HFF-Myc (cell line): ENCODE measurements around the gene TYROBP.
"Not testable (repeated sequence)": the region's sequence is repeated elsewhere in the genome, so short reads cannot be mapped to it uniquely, and the experiment has no call there.

Experiments
- DNase-seq: peaks from one replicate; pipeline ENCODE4 v3.0.0-alpha.2; 2011; ENCODE audit warnings: low read depth; ENCODE audit errors: extremely low read depth
- H3K4me3 ChIP-seq: replicated peaks from 2 replicates; pipeline ENCODE4 v1.5.1; 2011; ENCODE audit warnings: low read depth, mild to moderate bottlenecking, control low read depth, low read length
- CTCF ChIP-seq: IDR thresholded peaks from 2 replicates; pipeline ENCODE4 v1.5.1; 2012; ENCODE audit warnings: mild to moderate bottlenecking, low read depth, low read length, control low read depth; ENCODE audit errors: missing control alignments

Gene TYROBP

GRCh38 chr19:35908010-35908441, at the start of gene TYROBP:
Gene TYROBP (minus strand): TSS chr19:35908295. CDS start chr19:35908228, 67 bp downstream.
- DNase-seq = no peak
- no peak for TF ChIP-seq CTCF
- H3K4me3 ChIP-seq = no peak within 1 kb of the TSS

- H3K4me3 ChIP-seq, DNase-seq: not testable (repeated sequence)
Measured at GRCh38 chr19:35957411-35957810, 49.3 kb upstream of the TYROBP start.

- no peak for TF ChIP-seq CTCF
- no peak for DNase-seq
- H3K4me3 ChIP-seq = no peak overlapping the region
Measured at GRCh38 chr19:35955881-35956634, 48.0 kb upstream of the TYROBP start.

GRCh38 chr19:35949131-35949530, 41.0 kb upstream of the TYROBP start:
- no peak overlapping the region for H3K4me3 ChIP-seq
- DNase-seq = no peak
- no peak for TF ChIP-seq CTCF

GRCh38 chr19:35946203-35946602, 38.1 kb upstream of the TYROBP start:
- TF ChIP-seq CTCF = no peak
- DNase-seq = no peak
- no peak overlapping the region for H3K4me3 ChIP-seq

- H3K4me3 ChIP-seq = no peak overlapping the region
- no peak for DNase-seq
- TF ChIP-seq CTCF = no peak
Measured at GRCh38 chr19:35945121-35945790, 37.2 kb upstream of the TYROBP start.

- no peak for DNase-seq
- H3K4me3 ChIP-seq = no peak overlapping the region
- TF ChIP-seq CTCF = no peak
Measured at GRCh38 chr19:35944556-35944955, 36.5 kb upstream of the TYROBP start.
